Peyer's patch (tissue), 4 donors: ENCODE results near the gene HIVEP2. TPM values are rescaled to one million over a fixed set of nuclear protein-coding genes. Genes with fewer than 3 reads are reported as not detected.

ENCODE experiments used
- DNase-seq, 3 donors: peaks; one replicate each; pipeline ENCODE4 v3.0.0-alpha.2; 2017 to 2019
- H3K27ac ChIP-seq, 4 donors: fragments of 200-600 bp; sonication (generic); one replicate each; pipeline ENCODE4 v1.5.1; 2016 to 2019
- H3K27me3 ChIP-seq, 2 donors: fragments of 200-600 bp; sonication (generic); one replicate each; pipeline ENCODE4 v1.5.1; 2019
- H3K36me3 ChIP-seq, 3 donors: fragments of 200-600 bp; sonication (generic); one replicate each; pipeline ENCODE4 v1.5.1; 2016 to 2019
- H3K4me1 ChIP-seq, 4 donors: fragments of 200-600 bp; sonication (generic); one replicate each; pipeline ENCODE4 v1.5.1; 2016 to 2019
- H3K4me3 ChIP-seq, 4 donors: fragments of 200-600 bp; sonication (generic); 1 replicate in 3 of 4; 2 replicates in 1 of 4; pipeline ENCODE4 v1.5.1; 2016 to 2019; ENCODE audit warnings: mild to moderate bottlenecking in 1 of 4
- H3K9me3 ChIP-seq, 4 donors: fragments of 200-600 bp; sonication (generic); one replicate each; pipeline ENCODE4 v1.5.1; 2016 to 2019; ENCODE audit warnings: mild to moderate bottlenecking in 1 of 4
- POLR2A ChIP-seq, 2 donors: fragments of 450-650 bp; IDR thresholded peaks; one replicate each; pipeline ENCODE4 v1.5.1; 2017; ENCODE audit warnings: antibody characterized with exemption in 2 of 2, mild to moderate bottlenecking in 2 of 2, moderate library complexity in 2 of 2
- total RNA-seq, 4 donors: library from RNA; depleted of rRNA; stranded (reverse); fragments of >200 nt; gene quantifications; one replicate each; pipeline ENCODE4 v1.1.0, GENCODE V29; 2016
- TF ChIP-seq, protein P1 (sequence below), 6 experiments: fragments of 450-650 bp in 4 of 6; fragments of 200-600 bp in 2 of 6; sonication (generic) in 1 of 6; IDR thresholded peaks; one replicate each; pipeline ENCODE4 v1.5.1; 2017 to 2019; ENCODE audit warnings: antibody characterized with exemption in 6 of 6, mild to moderate bottlenecking in 3 of 6, moderate library complexity in 1 of 6

The HIVEP2 gene
- total RNA-seq, 4 donors from 2014 or later, result 14.4 to 35.5 (median 19.5) TPM

DNA sequence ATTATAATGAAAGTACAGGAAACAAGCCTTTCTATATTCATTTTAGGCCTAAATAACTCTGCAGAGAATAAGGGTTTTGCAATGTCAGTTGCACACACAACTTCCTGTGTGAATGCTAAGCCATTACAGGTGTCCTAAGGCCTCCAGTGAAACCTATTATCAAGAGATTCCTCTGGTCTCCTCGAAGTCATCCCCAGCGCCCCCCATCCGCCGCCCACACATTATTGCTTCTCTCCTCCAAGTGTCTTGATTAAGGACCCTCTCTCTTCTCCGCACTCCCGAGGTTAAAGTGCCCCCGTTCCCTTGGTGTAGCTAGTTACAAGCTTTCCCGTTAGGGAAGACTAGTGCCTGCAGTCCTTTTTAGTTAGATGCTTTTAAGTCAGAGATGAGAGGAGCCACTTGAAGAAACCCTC lies 1.3 kb downstream of the HIVEP2 start:
- Histone ChIP-seq H3K27ac (peak overlapping the region; percentile 97 to 100 (median 98)), H3K27me3 (no peaks in the 10 kb centered on the region), H3K4me1 (peaks cover 0 to 16% (median 4%) of the 10 kb centered on the region in 4 donors), H3K36me3 (no peaks in the 10 kb centered on the region), H3K4me3 (peak overlapping the region; percentile 65 to 93 (median 89)), H3K9me3 (peaks cover 0 to 2% (median 0%) of the 10 kb centered on the region in 4 donors)
- peak; percentile 41 to 65 (median 47) for DNase-seq
- TF ChIP-seq, protein P1, sequence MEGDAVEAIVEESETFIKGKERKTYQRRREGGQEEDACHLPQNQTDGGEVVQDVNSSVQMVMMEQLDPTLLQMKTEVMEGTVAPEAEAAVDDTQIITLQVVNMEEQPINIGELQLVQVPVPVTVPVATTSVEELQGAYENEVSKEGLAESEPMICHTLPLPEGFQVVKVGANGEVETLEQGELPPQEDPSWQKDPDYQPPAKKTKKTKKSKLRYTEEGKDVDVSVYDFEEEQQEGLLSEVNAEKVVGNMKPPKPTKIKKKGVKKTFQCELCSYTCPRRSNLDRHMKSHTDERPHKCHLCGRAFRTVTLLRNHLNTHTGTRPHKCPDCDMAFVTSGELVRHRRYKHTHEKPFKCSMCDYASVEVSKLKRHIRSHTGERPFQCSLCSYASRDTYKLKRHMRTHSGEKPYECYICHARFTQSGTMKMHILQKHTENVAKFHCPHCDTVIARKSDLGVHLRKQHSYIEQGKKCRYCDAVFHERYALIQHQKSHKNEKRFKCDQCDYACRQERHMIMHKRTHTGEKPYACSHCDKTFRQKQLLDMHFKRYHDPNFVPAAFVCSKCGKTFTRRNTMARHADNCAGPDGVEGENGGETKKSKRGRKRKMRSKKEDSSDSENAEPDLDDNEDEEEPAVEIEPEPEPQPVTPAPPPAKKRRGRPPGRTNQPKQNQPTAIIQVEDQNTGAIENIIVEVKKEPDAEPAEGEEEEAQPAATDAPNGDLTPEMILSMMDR (IDR thresholded peaks at IDR 0.05), result no peak

DNA sequence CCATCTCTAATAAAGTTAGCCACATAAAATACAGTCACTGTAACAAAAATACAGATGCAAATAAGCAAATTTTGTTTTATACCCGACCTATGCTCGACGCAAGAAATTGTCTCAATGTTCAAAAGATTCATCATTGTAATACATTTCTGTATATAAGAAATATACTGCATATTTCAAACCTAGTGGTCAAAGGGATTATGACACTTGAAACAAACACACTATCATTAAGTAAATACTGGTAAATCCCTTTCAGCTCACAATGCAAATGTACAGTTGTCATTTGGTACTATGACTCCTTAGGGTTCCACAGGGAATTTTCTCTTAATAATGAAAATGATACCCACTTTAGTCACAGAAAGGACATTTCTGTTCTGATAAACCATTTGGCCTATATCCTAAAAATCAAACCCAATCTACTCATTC lies 2.2 kb downstream of the HIVEP2 start:
- no peaks in the 10 kb centered on the region for H3K36me3 ChIP-seq
- H3K4me1 ChIP-seq, result peaks cover 0 to 16% (median 4%) of the 10 kb centered on the region in 4 donors
- TF ChIP-seq POLR2A (IDR thresholded peaks at IDR 0.05), result no peak
- TF ChIP-seq, protein P1 (IDR thresholded peaks at IDR 0.05), result peak; percentile 48 to 92 (median 62)
- no peak for DNase-seq
- peaks cover 0 to 2% (median 0%) of the 10 kb centered on the region in 4 donors for H3K9me3 ChIP-seq
- H3K27me3 ChIP-seq, result no peaks in the 10 kb centered on the region
- H3K27ac ChIP-seq, result peak overlapping the region; percentile 97 to 100 (median 98)
- no peak overlapping the region for H3K4me3 ChIP-seq

DNA sequence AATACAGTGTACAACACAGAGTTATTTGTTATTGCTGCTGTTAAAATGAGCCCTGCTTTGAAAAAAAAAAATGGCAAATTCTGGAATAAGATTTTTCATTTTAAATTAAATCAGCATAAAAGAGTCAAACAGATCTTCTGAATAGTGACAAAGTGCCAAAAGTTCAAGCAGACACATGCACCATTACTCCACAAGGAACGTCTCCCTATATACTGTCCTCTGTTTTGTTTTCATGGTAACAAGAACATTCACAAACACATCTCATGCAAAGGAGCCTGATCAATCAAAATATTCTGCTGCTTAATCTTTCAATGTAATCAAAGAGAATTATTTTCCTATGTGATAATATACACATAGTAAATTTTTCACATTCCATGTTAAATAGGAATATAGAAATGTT lies 2.7 kb downstream of the HIVEP2 start:
- peaks cover 0 to 2% (median 0%) of the 10 kb centered on the region in 4 donors for H3K9me3 ChIP-seq
- H3K36me3 ChIP-seq, result no peaks in the 10 kb centered on the region
- H3K4me1 ChIP-seq, result peaks cover 0 to 16% (median 4%) of the 10 kb centered on the region in 4 donors
- no peaks in the 10 kb centered on the region for H3K27me3 ChIP-seq
- no peak for DNase-seq
- TF ChIP-seq, protein P1 (IDR thresholded peaks at IDR 0.05), result no peak
- no peak for TF ChIP-seq POLR2A (IDR thresholded peaks at IDR 0.05)
- H3K4me3 ChIP-seq, result no peak overlapping the region
- H3K27ac ChIP-seq, result peak overlapping the region in 3 of 4 donors; percentile 12 to 100 (median 97)

DNA sequence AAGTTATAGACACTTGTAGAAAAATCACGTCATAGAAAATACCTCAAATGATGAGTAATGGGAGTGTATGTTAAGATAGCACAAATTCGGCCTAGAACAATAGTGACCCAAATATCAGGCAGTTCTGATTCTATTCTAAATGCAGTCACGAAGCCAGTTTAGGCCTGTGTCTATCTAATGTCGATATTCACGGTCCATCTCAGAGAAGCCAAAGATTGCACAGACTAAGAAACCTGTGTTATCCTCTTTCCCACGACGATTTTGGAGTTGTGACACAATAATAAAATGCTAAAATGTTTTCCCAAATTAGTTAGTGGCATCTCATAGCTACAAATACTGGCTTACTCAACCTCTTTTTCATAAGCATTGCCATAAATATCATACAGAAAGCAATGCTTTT lies 4.0 kb downstream of the HIVEP2 start:
- TF ChIP-seq, protein P1 (IDR thresholded peaks at IDR 0.05), result no peak
- no peak for TF ChIP-seq POLR2A (IDR thresholded peaks at IDR 0.05)
- Histone ChIP-seq H3K36me3 (no peaks in the 10 kb centered on the region), H3K27ac (peak overlapping the region in 3 of 4 donors; percentile 3 to 59 (median 48)), H3K4me1 (peaks cover 0 to 16% (median 7%) of the 10 kb centered on the region in 4 donors), H3K9me3 (peaks cover 0 to 2% (median 0%) of the 10 kb centered on the region in 4 donors), H3K27me3 (no peaks in the 10 kb centered on the region), H3K4me3 (no peak overlapping the region)
- no peak for DNase-seq

DNA sequence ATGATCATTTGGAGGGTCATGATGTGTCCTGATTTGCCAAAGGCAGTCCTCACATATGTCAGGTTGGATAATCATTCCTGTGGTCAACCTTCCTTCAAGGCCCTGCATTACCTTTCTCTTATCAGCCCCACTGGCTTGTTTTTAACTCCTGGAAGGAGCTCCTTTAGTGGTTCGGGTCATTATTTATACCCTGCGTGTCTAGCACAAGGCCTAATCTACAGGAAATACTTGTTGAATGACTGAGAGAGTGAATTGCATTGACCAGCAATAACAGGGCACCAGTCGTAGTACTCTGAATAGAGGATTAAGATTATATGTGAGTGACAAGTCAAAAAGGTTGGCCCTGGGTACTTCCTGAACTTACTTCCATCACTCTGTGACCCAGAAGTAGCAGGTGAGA lies 4.5 kb downstream of the HIVEP2 start:
- Histone ChIP-seq H3K9me3 (peaks cover 0 to 2% (median 0%) of the 10 kb centered on the region in 4 donors), H3K36me3 (no peaks in the 10 kb centered on the region), H3K27ac (peak overlapping the region in 3 of 4 donors; percentile 3 to 59 (median 48)), H3K27me3 (no peaks in the 10 kb centered on the region), H3K4me1 (peaks cover 0 to 16% (median 7%) of the 10 kb centered on the region in 4 donors), H3K4me3 (no peak overlapping the region)
- TF ChIP-seq, protein P1 (IDR thresholded peaks at IDR 0.05), result no peak
- TF ChIP-seq POLR2A (IDR thresholded peaks at IDR 0.05), result no peak
- no peak for DNase-seq
